Activated naive CD4-positive, alpha-beta T cell treated with anti-CD3 and anti-CD28 coated beads, Interleukin-2, amount 50 U/mL, for 72 hours (primary cell): ENCODE results near the gene MMP10. TPM values are rescaled to one million over a fixed set of nuclear protein-coding genes. Genes with fewer than 3 reads are reported as not detected.

ENCODE experiments used
- ATAC-seq, 2 donors: fragments of 150-1000 bp; cut with Tn5 transposase; 2 replicates each; pipeline ENCODE4 v1.10.0; 2021; ENCODE audit warnings: mild to moderate bottlenecking in 2 of 2, moderate library complexity in 2 of 2
- DNase-seq, 2 donors: peaks; one replicate each; pipeline ENCODE4 v3.0.0; 2021 to 2022; ENCODE audit warnings: low spot score in 2 of 2
- H3K27ac Mint-ChIP-seq, 2 donors: one replicate each; pipeline ENCODE4 v1.8.0; 2022; ENCODE audit warnings: mild to moderate bottlenecking in 2 of 2, mixed read lengths in 2 of 2
- H3K36me3 Mint-ChIP-seq, 2 donors: one replicate each; pipeline ENCODE4 v1.8.0; 2022; ENCODE audit warnings: mixed read lengths in 2 of 2
- H3K9me3 Mint-ChIP-seq, 2 donors: one replicate each; pipeline ENCODE4 v1.8.0; 2022; ENCODE audit warnings: mixed read lengths in 2 of 2
- total RNA-seq, 2 donors: library from RNA; stranded (reverse); gene quantifications; one replicate each; pipeline ENCODE4 v1.2.3, GENCODE V29; 2022

MMP10 gene
- total RNA-seq, 2 donors from 2014 or later = not detected

GRCh38 chr11:102792604-102793003 lies 12.2 kb upstream of the MMP10 start:
- no peaks in the 10 kb centered on the region for H3K9me3 Mint-ChIP-seq
- no peak for ATAC-seq
- no peak for DNase-seq
- H3K36me3 Mint-ChIP-seq = no peaks in the 10 kb centered on the region
- H3K27ac Mint-ChIP-seq = no peak overlapping the region

- no peak for DNase-seq
- Mint-ChIP-seq H3K9me3 (no peaks in the 10 kb centered on the region), H3K36me3 (no peaks in the 10 kb centered on the region), H3K27ac (no peak overlapping the region)
- no peak for ATAC-seq
These were observed 11.0 kb upstream of the MMP10 start for GRCh38 chr11:102791271-102792036.

- H3K27ac Mint-ChIP-seq = no peak overlapping the region
- DNase-seq (no peak), ATAC-seq (no peak)
- H3K36me3 Mint-ChIP-seq = no peaks in the 10 kb centered on the region
- H3K9me3 Mint-ChIP-seq = no peaks in the 10 kb centered on the region
These were observed 8.0 kb upstream of the MMP10 start for GRCh38 chr11:102788334-102788995.

GRCh38 chr11:102784380-102784779 lies 4.0 kb upstream of the MMP10 start:
- H3K27ac Mint-ChIP-seq = no peak overlapping the region
- ATAC-seq (no peak), DNase-seq (no peak)
- no peaks in the 10 kb centered on the region for H3K9me3 Mint-ChIP-seq
- H3K36me3 Mint-ChIP-seq = no peaks in the 10 kb centered on the region

- no peak overlapping the region for H3K27ac Mint-ChIP-seq
- H3K9me3 Mint-ChIP-seq = no peaks in the 10 kb centered on the region
- DNase-seq (no peak), ATAC-seq (no peak)
- H3K36me3 Mint-ChIP-seq = no peaks in the 10 kb centered on the region
These were observed 3.3 kb upstream of the MMP10 start for GRCh38 chr11:102783720-102784119.

GRCh38 chr11:102783016-102783415 lies 2.6 kb upstream of the MMP10 start:
- H3K36me3 Mint-ChIP-seq = no peaks in the 10 kb centered on the region
- H3K9me3 Mint-ChIP-seq = no peaks in the 10 kb centered on the region
- H3K27ac Mint-ChIP-seq = no peak overlapping the region
- no peak for ATAC-seq
- no peak for DNase-seq

GRCh38 chr11:102781676-102782075 lies 1.2 kb upstream of the MMP10 start:
- H3K36me3 Mint-ChIP-seq = no peaks in the 10 kb centered on the region
- no peak overlapping the region for H3K27ac Mint-ChIP-seq
- DNase-seq = no peak
- no peak for ATAC-seq
- no peaks in the 10 kb centered on the region for H3K9me3 Mint-ChIP-seq

- no peak for DNase-seq
- no peaks in the 10 kb centered on the region for H3K9me3 Mint-ChIP-seq
- H3K36me3 Mint-ChIP-seq = no peaks in the 10 kb centered on the region
- ATAC-seq = no peak
- H3K27ac Mint-ChIP-seq = no peak overlapping the region
These were observed 4.0 kb downstream of the MMP10 start for GRCh38 chr11:102776454-102776853.

GRCh38 chr11:102773386-102773785 lies 7.0 kb downstream of the MMP10 start:
- no peak overlapping the region for H3K27ac Mint-ChIP-seq
- ATAC-seq = no peak
- DNase-seq = no peak

GRCh38 chr11:102771351-102771750 lies 9.1 kb downstream of the MMP10 start:
- DNase-seq (no peak), ATAC-seq (no peak)
- Mint-ChIP-seq H3K27ac (no peak overlapping the region), H3K9me3 (no peaks in the 10 kb centered on the region), H3K36me3 (no peaks in the 10 kb centered on the region)

More at GRCh38 chr11:102773386-102773785, 7.0 kb downstream of the MMP10 start:
- Mint-ChIP-seq H3K9me3 (no peaks in the 10 kb centered on the region), H3K36me3 (no peaks in the 10 kb centered on the region)

- ATAC-seq = no peak
- Mint-ChIP-seq H3K27ac (no peak overlapping the region), H3K9me3 (no peaks in the 10 kb centered on the region), H3K36me3 (no peaks in the 10 kb centered on the region)
- no peak for DNase-seq
These were observed 10.2 kb downstream of the MMP10 start for GRCh38 chr11:102770191-102770590.

GRCh38 chr11:102767800-102768199 lies 12.6 kb downstream of the MMP10 start:
- ATAC-seq (no peak), DNase-seq (no peak)
- H3K36me3 Mint-ChIP-seq = no peaks in the 10 kb centered on the region
- peaks cover 0 to 4% of the 10 kb centered on the region in 2 donors for H3K9me3 Mint-ChIP-seq
- H3K27ac Mint-ChIP-seq = no peak overlapping the region

GRCh38 chr11:102763440-102763839 lies 17.0 kb downstream of the MMP10 start:
- no peak for ATAC-seq
- Mint-ChIP-seq H3K27ac (no peak overlapping the region), H3K36me3 (no peaks in the 10 kb centered on the region), H3K9me3 (peaks cover 0 to 4% of the 10 kb centered on the region in 2 donors)
- DNase-seq = no peak

GRCh38 chr11:102762361-102762767 lies 18.1 kb downstream of the MMP10 start:
- Mint-ChIP-seq H3K27ac (no peak overlapping the region), H3K36me3 (no peaks in the 10 kb centered on the region), H3K9me3 (peaks cover 0 to 4% of the 10 kb centered on the region in 2 donors)
- ATAC-seq (peak in 1 of 2 donors; percentile 42), DNase-seq (no peak)

GRCh38 chr11:102761646-102762238 lies 18.7 kb downstream of the MMP10 start:
- DNase-seq (no peak), ATAC-seq (no peak)
- Mint-ChIP-seq H3K27ac (no peak overlapping the region), H3K9me3 (peaks cover 0 to 4% of the 10 kb centered on the region in 2 donors), H3K36me3 (no peaks in the 10 kb centered on the region)

- ATAC-seq (peak; percentile 14 to 80), DNase-seq (no peak)
- H3K9me3 Mint-ChIP-seq = peaks cover 0 to 4% of the 10 kb centered on the region in 2 donors
- H3K36me3 Mint-ChIP-seq = no peaks in the 10 kb centered on the region
- H3K27ac Mint-ChIP-seq = no peak overlapping the region
These were observed 19.9 kb downstream of the MMP10 start for GRCh38 chr11:102760344-102761035.
